RPMI7951 (cell line): ENCODE data around the gene COBL. TPM values are rescaled to one million over a fixed set of nuclear protein-coding genes. Genes with fewer than 3 reads are reported as not detected.

Experiments used
- DNase-seq: peaks from one replicate; pipeline ENCODE4 v3.0.0-alpha.2; 2012; ENCODE audit warnings: low read depth
- total RNA-seq: library from RNA; depleted of rRNA; stranded (reverse); fragments of >200 nt; shearing (Covaris generic); gene quantifications from 2 replicates; pipeline ENCODE4 v1.2.3, GENCODE V29; 2014

The COBL gene
- total RNA-seq, 1 experiment from 2014 or later: not detected

GRCh38 chr7:51148216-51148615 lies 168.4 kb downstream of the COBL start:
- DNase-seq: no peak

DNA sequence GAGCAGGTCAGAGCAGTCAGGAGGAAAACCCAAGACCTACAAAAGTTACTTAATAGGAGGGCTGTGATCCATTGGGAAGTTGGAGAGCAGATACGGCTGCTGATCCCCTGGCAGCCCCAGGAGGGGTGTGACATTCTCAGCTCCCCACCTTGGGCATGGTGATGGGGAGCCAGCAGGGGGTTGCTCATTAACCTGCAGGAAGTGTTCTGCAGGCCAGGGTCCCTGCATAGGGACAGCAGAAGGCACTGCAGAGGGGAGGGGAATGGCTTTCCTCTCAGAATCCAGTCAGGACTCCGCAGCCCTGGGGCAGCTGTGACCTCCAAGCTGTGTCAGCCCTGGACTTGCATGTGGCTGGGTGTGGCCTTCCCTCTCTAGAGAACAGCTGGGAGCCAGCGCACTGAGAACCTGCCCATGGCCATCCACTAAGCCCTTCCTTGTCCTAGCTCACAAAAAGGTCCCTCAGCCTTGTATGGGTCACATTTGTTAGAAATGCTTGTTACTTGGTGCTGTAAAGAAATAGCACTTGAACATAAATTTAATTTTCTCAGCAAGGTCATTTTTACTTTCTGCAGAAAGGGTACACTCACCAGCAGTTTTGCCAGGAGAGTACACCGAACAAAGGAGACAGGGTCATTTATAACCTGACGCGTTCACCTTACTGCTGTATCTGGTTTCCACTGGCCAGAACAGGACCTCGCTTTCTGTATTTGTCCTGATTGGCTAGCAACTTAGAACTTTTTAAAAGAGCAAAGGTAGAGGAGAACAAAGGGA lies 169.6 kb downstream of the COBL start:
- no peak for DNase-seq

DNA sequence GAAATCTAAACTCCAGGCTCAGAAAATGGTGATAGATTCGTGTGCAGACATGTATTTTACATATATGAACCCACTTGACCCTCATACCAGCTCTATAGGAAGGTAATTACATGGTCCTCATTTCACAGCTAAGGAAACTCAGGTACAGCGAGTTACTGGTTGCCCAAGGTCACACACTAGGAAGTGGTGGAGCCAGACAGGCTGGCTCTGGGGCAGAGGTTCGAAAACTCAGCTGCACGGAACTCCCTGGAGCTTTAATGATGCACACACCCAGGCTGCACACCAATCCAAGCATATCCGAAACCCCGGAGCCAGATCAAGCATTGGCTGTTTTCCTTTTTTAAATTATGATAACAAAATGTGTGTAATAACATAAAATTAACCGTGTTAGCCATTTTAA lies 172.4 kb downstream of the COBL start:
- DNase-seq: no peak

GRCh38 chr7:51142741-51143385 lies 173.7 kb downstream of the COBL start:
- peak; percentile 71 for DNase-seq

DNA sequence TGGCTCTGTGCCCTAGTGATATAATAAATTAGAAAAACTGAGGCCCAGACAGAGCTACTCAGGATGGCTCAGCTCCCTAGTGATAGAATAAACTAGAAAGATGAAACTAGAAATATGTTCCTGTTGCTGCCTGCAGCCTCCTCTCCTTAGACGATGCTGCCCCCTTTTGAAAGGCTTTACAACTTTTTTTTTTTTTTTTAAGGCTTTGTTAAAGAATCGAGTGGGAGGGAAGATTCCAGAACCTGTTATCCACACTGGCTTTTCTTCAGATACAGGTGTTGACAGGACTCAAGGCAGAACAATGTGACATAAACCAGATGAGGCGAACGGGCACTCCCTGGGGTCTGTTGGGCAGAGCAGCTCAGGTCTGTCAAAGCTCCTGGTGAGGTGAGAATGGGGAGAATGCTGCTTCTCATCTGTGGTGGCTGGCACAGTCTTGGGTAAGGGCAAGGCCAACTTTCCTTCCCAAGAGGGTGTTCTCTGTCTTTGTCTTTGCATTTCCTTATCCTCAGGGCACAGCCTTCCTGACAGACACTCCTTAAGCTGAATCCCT lies 175.1 kb downstream of the COBL start:
- peak; percentile 60 for DNase-seq

- no peak for DNase-seq
These were observed 176.1 kb downstream of the COBL start for GRCh38 chr7:51140199-51141164.

GRCh38 chr7:51139796-51140195 lies 176.8 kb downstream of the COBL start:
- peak; percentile 70 for DNase-seq

DNA sequence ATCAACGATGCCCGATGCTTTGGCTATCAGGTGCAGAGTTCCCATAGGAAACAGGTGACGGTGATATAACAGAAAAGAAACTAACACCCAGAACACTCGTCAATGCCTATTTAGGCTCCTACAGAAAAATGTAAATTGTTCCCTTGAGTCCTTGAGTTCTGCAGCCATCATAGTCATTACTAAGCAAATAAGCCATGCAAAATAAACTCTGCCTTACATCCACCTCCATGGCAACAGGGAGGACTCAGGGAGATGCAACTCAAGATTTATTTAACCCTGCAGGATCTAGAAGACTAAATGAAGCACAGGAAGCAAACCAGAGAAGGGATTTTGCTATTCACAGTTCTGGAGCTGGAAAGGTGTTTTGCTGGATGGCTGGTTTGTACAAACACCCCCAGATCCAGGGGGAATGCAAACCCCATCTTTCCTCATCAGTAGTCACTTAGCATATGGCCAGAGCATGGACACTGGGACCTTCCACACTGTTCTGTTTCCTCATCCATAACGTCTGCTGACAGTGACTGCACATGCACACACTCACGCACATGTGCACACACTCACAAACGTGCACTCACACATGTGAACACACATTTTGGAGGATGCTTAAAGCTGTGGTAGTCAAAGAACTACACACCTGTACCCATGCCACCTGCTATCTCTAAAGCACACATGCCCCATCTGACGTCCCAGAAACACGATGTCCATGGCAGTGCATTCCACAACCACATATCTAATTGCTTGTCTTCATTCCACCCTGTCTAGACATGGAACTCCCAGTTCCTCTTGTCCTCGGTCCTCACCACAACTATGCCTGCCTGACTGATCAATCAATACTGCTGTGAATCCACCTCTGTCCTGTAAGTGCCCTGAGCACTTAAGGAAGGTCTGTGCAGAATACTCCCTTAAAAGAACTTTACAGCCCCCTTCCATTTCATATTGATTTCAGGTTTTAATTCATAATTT lies 178.2 kb downstream of the COBL start:
- no peak for DNase-seq

DNA sequence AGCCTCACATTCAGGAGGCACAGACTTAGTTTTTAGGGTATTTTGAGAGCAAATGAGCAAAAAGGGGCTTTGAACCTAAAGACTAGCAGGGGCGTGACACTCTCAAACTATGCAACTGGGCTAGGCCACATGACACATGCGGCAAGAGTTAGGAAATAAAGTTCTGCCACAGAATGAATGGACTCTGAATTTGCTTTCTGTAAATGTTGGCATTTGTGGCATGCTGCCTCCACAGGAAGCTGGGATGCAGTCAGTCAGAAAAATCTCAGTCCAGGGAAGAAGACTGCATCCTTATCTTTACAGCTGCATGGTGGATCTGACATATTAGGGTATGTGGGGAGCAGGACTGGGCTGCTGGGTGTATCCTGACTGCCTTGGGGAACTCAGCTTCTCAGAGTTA lies 181.0 kb downstream of the COBL start:
- no peak for DNase-seq

- no peak for DNase-seq
These were observed 182.6 kb downstream of the COBL start for GRCh38 chr7:51134013-51134441.

GRCh38 chr7:51132661-51133060 lies 183.9 kb downstream of the COBL start:
- no peak for DNase-seq

DNA sequence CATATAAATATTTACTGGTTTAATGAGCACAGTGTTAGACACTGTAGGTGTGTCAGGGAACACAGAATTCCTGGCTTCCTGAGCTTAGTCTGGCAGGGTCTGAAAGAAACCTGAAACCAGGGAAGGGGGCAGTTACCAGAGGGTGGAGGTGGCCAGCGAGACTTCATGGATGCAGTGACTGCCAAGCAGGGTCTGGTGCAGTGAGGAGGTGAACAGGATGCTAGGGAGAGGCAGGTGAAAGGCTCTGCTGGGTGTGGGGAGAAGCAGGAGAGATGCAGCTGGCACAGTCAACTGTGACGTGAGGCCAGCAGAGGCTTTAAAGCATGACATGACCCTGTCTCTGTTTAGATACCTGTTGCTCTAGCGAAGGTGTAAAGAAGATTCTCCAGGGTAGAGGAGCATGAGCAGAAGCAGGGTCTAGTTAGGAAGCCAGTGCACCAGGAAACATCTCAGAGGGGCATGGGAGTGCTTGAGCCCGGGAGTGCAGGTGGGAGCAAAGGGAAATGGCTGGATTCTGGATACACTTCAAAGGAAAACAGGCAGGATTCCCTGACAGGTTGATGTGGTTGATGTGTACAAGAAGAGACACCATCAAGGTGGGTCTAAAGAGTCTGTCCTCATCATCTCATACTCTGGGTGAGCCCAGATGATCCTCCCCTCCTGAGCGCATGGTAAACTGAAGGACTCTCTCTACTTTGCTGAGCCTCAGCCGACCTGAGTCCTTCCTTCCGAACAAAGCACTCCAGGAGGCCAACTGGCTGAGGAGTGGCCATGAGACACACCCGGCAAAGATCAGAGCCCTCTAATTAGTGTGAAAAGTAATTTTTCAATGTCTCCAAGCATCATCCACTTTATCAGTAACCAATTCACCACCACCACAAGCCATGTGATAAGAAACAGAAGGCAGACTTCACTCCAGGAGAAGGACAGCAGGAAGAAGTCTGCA lies 186.8 kb downstream of the COBL start:
- no peak for DNase-seq

DNA sequence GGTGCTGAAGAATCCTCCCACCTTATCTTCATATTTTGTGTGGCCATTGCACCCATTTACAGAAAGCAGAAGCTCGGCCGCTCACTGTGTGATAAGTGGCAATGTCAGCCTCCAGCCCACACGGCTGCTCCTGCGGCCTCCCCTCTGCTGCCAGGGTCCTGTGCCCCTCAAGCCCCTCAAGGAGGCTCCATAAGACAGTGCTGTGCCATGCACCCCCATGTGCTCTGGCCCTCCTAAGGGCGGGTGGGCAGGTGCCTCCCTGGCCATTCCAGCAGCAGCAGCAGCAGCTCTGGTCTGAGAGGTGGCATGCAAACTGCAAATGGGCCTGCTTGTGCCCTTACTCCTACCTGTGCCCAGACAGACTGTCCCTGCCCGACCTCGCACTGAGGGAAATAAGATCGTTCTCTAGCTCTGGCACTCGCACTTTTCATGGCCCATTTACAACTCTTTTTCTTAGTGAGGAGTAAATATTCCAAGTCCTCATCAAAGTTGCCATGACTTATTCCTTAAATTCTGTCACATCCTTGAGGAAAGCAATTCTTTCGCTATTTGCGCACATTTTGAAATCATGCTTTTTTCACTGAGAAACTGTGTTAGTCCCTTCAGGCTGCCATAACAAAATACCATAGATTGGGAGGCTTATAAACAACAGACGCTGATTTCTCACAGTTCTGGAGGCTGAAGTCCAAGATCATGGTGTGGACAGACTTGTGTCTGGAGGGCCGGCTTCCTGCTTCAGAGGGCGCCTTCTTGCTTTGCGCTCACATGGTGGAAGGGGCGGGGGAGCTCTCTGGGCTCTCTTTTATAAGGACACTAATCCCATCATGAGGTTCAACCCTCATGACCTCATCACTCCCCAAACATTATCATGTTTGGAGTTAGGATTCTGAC lies 187.8 kb downstream of the COBL start:
- no peak for DNase-seq

DNA sequence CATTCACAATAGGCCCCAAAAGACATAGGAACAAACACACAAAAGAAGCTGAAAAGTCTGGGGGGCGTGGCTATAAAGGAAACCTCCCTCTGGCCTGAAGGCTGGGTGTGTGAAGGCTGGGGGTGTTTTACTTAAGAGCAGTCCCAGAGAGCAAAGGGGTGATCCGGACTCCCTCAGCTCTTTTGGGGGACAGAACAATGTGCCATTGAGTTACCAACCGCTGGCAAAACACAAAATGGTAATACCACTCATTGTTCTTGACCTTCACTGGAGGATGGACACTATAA lies 189.0 kb downstream of the COBL start:
- no peak for DNase-seq

DNA sequence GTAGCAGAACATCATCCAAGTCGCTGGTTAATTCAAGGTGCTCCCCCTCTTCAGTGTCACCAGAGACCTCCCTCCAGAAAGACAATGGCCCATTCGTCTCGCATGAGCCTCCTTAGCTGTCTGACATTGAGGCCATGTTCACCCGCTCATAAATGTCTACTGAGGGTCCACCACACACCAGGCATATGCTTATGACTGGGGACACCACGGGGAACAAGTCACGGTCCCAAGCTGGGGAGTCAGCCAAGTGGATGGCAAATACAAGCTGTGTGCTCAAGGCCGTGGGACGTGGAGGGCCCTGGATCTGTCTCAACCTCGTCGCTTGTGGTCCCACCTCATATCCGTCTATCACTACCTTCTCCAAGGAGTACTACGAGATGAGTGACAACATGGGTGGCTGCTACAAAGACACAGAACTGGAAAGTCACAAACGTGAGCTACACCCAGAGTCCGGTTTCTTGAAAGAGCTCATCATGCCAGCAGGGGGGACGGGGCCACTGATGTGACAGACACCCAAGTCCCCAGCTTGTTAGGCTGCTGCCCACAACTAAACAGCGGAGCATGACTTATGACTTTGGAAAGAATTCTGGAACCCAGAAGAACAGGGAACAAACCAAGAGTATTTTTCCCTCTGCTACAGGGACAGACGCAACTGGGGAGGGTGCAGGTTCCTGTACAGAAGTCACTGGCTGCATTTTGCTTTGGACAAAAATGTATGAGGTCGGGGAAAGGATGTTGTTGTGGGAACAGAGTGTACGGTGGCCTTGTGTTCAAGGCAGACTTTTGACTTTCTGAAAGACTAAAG lies 189.6 kb downstream of the COBL start:
- DNase-seq: no peak

GRCh38 chr7:51126324-51126723 lies 190.3 kb downstream of the COBL start:
- DNase-seq: no peak

DNA sequence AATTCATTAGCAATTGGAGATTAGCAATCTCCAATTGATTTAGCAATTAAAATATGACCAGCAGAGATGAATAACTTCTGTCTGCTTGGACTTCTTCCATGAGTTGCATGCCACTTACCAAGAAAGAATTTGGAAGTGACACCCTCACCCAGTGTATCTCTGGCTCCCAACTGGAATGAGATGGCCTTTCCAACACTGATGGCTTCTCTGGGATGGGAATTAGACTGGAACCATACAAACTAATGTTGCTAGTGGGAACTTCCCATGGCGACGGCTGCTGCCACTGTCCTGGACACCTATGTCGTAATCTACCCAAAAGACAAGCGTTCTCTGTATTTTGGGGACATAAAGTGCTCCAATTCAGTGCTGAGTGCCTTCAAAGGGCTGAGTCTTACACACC lies 192.3 kb downstream of the COBL start:
- no peak for DNase-seq
